Tibial nerve (tissue), 4 donors: ENCODE data around the gene MAP2K1.

Experiments
- CTCF ChIP-seq, 5 experiments: fragments of 200-600 bp in 3 of 5; fragments of 450-650 bp in 2 of 5; sonication (generic) in 3 of 5; IDR thresholded peaks; one replicate each; pipeline ENCODE4 v1.5.1; 2016 to 2019; ENCODE audit warnings: antibody characterized with exemption in 5 of 5, mild to moderate bottlenecking in 3 of 5, moderate library complexity in 2 of 5
- EP300 ChIP-seq, 2 donors: sonication (generic); formaldehyde crosslinking; IDR thresholded peaks; one replicate each; pipeline ENCODE4 v1.6.1; 2017; ENCODE audit warnings: antibody characterized with exemption in 2 of 2, mild to moderate bottlenecking in 1 of 2
- POLR2A ChIP-seq, 2 donors: fragments of 450-650 bp; IDR thresholded peaks; one replicate each; pipeline ENCODE4 v1.6.1; 2017; ENCODE audit warnings: antibody characterized with exemption in 2 of 2, mild to moderate bottlenecking in 2 of 2, moderate library complexity in 2 of 2

DNA sequence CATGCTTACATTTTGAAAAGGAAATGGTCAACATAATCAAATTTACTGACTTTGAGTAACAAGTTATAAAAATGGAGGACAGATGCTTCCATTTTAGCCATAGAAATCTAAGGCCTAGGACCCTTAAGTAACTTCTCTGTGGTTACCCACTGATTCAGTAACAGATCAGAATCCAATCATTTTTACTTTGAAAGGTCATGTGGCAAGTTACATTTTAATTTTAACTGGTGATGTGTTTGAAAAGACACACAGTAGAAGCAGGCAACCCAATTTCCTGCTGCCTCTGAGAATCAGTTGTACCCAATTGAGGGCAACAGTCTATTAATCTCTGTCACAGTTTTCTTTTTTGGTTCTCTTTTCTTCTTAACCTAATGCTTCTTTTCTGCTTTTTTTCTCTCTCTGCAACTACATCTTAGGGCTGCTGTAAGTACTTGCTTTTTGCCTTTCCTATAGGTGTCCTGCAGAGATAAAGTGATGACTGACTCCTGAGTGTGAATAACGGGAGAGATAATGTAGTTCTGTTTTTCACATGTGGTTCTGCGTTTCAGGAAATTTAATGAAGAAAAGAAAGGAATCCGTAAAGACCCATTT is 121.7 kb downstream of the MAP2K1 start:
- TF ChIP-seq CTCF (IDR thresholded peaks at IDR 0.05) (no peak), POLR2A (IDR thresholded peaks at IDR 0.05) (no peak), EP300 (IDR thresholded peaks at IDR 0.05) (no peak)
